Measurements from ENCODE around the gene LGR6. TPM values are rescaled to one million over a fixed set of nuclear protein-coding genes. Genes with fewer than 3 reads are reported as not detected.
"Not testable (repeated sequence)": the region's sequence is repeated elsewhere in the genome, so short reads cannot be mapped to it uniquely, and the experiment has no call there.

The LGR6 gene
- polyA plus RNA-seq, 1 donor from 2014 or later = not detected

DNA sequence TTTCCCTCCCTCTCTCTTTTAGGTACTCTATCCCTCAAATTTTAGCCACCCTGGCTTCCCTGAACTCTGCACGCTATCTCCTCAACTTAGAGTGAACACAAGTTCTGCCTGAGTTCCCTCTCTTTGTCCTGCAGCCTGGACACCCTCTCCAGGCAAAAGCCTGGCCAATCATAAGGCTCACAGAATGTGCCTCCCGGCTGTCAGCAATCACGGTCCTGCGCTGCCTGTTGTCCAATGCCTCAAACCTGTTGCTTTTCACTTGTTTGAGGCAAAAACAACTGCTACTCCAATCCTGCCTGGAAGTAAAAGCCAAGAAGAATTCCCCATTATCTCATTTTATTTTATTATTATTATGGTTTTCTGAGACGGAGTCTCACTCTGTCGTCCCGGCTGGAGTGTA is 66.1 kb downstream of the LGR6 start:
- no peaks in the 10 kb centered on the region for H3K9me2 ChIP-seq (ENCODE audit: insufficient read depth, low read length)
- no peak overlapping the region for H3K4me3 ChIP-seq (ENCODE audit: low read length)
- no peak overlapping the region for H2AFZ ChIP-seq (ENCODE audit: low read depth, low read length)
- H3K9ac ChIP-seq (ENCODE audit: low read length) = no peak overlapping the region
- H3K9me3 ChIP-seq (ENCODE audit: low read length) = no peaks in the 10 kb centered on the region
- no peaks in the 10 kb centered on the region for H3K36me3 ChIP-seq (ENCODE audit: insufficient read depth, low read length)
- no peak for TF ChIP-seq REST (IDR thresholded peaks at IDR 0.05; ENCODE audit: borderline replicate concordance)
- TF ChIP-seq RAD21 (conservative IDR thresholded peaks at IDR 0.05) = no peak
- TF ChIP-seq TAF1 (IDR thresholded peaks at IDR 0.05; ENCODE audit: low read depth) = no peak
- TF ChIP-seq POLR2AphosphoS5 (IDR thresholded peaks at IDR 0.05) = no peak
- TF ChIP-seq EZH2 (IDR thresholded peaks at IDR 0.05; ENCODE audit: borderline replicate concordance, insufficient read depth, low read length, poor library complexity, severe bottlenecking) = no peak
- no peaks in the 10 kb centered on the region for H3F3A ChIP-seq (ENCODE audit: insufficient read depth, low read length, poor library complexity, severe bottlenecking)
- no peaks in the 10 kb centered on the region for H3K79me2 ChIP-seq (replicated peaks; ENCODE audit: insufficient read depth, low read length)
- no peaks in the 10 kb centered on the region for H3K27me3 ChIP-seq (ENCODE audit: insufficient read depth, low read depth, low read length)
- no peaks in the 10 kb centered on the region for H4K20me1 ChIP-seq (ENCODE audit: insufficient read depth)
- no peak overlapping the region for H3K4me2 ChIP-seq (ENCODE audit: low read length)
- no peak overlapping the region for H3K27ac ChIP-seq (ENCODE audit: low read length)

GRCh38 chr1:202261209-202261958 is 67.8 kb downstream of the LGR6 start:
- H3K27ac ChIP-seq (ENCODE audit: low read length) = not testable (repeated sequence)

GRCh38 chr1:202263628-202264027 is 70.0 kb downstream of the LGR6 start:
- Histone ChIP-seq H3K9me3 (ENCODE audit: low read length) (no peaks in the 10 kb centered on the region), H3F3A (ENCODE audit: insufficient read depth, low read length, poor library complexity, severe bottlenecking) (no peaks in the 10 kb centered on the region), H3K4me2 (ENCODE audit: low read length) (no peak overlapping the region), H3K27ac (ENCODE audit: low read length) (peak overlapping the region; percentile 76), H4K20me1 (ENCODE audit: insufficient read depth) (no peaks in the 10 kb centered on the region), H2AFZ (ENCODE audit: low read depth, low read length) (no peak overlapping the region), H3K9me2 (ENCODE audit: insufficient read depth, low read length) (no peaks in the 10 kb centered on the region), H3K4me3 (ENCODE audit: low read length) (no peak overlapping the region), H3K79me2 (replicated peaks; ENCODE audit: insufficient read depth, low read length) (no peaks in the 10 kb centered on the region), H3K27me3 (ENCODE audit: insufficient read depth, low read depth, low read length) (no peaks in the 10 kb centered on the region), H3K36me3 (ENCODE audit: insufficient read depth, low read length) (no peaks in the 10 kb centered on the region), H3K9ac (ENCODE audit: low read length) (no peak overlapping the region)
- TF ChIP-seq RAD21 (conservative IDR thresholded peaks at IDR 0.05) = no peak
- no peak for TF ChIP-seq SMC3 (conservative IDR thresholded peaks at IDR 0.05; ENCODE audit: poor library complexity)
- TF ChIP-seq EP300 (conservative IDR thresholded peaks at IDR 0.05; ENCODE audit: poor library complexity, severe bottlenecking) = no peak
- no peak for TF ChIP-seq EZH2 (IDR thresholded peaks at IDR 0.05; ENCODE audit: borderline replicate concordance, insufficient read depth, low read length, poor library complexity, severe bottlenecking)
- TF ChIP-seq TAF1 (IDR thresholded peaks at IDR 0.05; ENCODE audit: low read depth) = no peak
- no peak for TF ChIP-seq MXI1 (conservative IDR thresholded peaks at IDR 0.05; ENCODE audit: poor library complexity, severe bottlenecking)
- no peak for TF ChIP-seq CTCF (IDR thresholded peaks at IDR 0.05; ENCODE audit: poor library complexity, severe bottlenecking)
- no peak for TF ChIP-seq POLR2AphosphoS5 (IDR thresholded peaks at IDR 0.05)
- TF ChIP-seq REST (IDR thresholded peaks at IDR 0.05; ENCODE audit: borderline replicate concordance) = no peak

More at GRCh38 chr1:202261209-202261958, 67.8 kb downstream of the LGR6 start:
- not testable (repeated sequence) for H2AFZ ChIP-seq (ENCODE audit: low read depth, low read length); H3K9ac ChIP-seq (ENCODE audit: low read length); H3K4me3 ChIP-seq (ENCODE audit: low read length); H3K9me3 ChIP-seq (ENCODE audit: low read length); H4K20me1 ChIP-seq (ENCODE audit: insufficient read depth); H3K4me2 ChIP-seq (ENCODE audit: low read length); H3K36me3 ChIP-seq (ENCODE audit: insufficient read depth, low read length); H3K27me3 ChIP-seq (ENCODE audit: insufficient read depth, low read depth, low read length); H3K9me2 ChIP-seq (ENCODE audit: insufficient read depth, low read length); H3F3A ChIP-seq (ENCODE audit: insufficient read depth, low read length, poor library complexity, severe bottlenecking); H3K79me2 ChIP-seq (replicated peaks; ENCODE audit: insufficient read depth, low read length)
